HG03460 (cell line): ENCODE results near the gene NOC2L.
"Not testable (repeated sequence)": the region's sequence is repeated elsewhere in the genome, so short reads cannot be mapped to it uniquely, and the experiment has no call there.

Experiments used
- ATAC-seq: cut with Tn5 transposase; IDR thresholded peaks from one replicate; pipeline ENCODE4 v1.9.1; 2021; ENCODE audit not compliant: unreplicated experiment

The NOC2L gene

DNA sequence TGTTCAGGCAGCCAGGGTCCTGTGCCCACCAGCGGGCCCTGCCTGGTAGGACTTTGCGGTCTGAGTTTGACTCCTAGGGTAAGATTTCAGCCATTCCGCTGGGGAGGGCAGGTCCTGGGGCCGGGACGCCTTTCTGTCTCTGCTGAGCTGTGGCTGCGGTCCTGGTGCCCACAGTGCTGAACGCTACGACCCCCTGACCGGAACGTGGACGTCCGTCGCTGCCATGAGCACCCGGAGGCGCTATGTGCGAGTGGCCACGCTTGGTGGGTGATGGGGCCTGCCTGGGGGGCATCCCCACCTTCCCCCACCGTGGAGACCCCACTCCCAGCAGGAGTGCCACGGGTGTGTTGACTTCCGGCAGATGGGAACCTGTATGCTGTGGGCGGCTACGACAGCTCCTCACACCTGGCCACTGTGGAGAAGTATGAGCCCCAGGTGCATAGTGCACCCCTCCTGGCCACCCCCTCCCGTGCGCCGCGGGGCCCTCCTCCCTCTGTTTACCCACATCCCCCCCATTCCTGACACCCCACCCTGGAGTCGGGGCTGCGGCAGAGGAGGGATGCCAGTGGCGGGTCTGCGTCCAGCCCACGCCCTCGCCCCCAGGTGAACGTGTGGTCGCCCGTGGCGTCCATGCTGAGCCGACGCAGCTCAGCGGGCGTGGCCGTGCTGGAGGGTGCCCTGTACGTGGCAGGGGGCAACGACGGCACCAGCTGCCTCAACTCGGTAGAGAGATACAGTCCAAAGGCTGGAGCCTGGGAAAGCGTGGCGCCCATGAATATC is 4.9 kb upstream of the NOC2L start:
- no peak for ATAC-seq

DNA sequence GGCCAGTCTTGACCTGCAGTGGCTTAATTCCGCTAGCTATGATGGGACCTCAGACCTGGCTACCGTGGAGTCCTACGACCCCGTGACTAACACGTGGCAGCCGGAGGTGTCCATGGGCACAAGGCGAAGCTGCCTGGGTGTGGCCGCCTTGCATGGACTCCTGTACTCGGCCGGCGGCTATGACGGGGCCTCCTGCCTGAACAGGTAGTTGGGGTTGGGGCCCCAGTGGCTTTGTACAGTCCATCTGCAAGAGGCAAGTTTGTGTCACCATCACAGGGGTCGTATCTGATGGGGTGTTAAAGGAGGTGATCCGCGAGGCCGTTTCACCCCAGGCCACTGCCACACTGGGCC is 4.2 kb upstream of the NOC2L start:
- no peak for ATAC-seq

DNA sequence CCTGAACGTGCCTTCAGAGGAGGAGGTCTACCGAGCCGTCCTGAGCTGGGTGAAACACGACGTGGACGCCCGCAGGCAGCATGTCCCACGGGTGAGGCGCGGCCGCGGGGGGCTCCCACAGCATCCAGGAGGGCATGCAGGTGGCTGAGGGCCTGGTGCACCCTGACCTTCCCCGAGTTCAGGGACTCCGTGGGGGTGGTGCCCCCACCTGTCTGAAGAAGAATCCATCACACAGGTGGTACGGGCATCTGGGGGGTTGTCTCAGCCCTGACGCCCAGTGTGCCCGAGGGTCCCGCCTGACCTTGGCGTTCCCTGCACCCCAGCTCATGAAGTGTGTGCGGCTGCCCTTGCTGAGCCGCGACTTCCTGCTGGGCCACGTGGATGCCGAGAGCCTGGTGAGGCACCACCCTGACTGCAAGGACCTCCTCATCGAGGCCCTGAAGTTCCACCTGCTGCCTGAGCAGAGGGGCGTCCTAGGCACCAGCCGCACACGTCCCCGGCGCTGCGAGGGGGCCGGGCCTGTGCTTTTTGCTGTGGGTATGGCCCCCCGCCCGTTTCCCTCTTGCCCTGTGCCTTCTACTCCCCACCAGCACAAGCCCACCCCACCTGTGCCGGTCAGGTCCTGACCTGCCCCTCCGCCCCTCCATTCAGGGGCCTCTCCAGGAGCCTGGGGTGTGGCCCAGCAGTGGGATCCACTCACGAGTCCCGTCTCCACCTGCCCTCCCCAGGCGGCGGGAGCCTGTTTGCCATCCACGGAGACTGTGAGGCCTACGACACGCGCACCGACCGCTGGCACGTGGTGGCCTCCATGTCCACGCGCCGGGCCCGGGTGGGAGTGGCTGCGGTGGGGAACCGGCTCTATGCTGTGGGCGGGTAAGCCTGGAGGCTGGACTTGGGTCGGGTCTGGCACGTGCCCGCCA is 3.6 kb upstream of the NOC2L start:
- ATAC-seq = no peak

DNA sequence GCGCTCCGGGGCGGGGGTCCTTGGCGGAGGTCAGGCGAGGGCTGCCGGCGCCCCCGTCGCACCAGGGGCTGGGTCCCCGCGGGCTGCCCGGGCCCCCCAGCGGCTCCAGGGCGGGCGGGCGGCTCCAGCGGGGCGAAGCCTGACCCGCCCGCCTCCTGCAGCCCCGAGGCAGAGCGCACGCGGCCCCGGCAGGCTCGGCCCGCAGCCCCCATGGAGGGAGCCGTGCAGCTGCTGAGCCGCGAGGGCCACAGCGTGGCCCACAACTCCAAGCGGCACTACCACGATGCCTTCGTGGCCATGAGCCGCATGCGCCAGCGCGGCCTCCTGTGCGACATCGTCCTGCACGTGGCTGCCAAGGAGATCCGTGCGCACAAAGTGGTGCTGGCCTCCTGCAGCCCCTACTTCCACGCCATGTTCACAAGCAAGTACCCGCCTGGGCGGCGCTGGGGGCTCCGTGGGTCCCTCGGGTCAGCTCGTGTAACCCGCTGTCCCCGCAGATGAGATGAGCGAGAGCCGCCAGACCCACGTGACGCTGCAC is 2.1 kb upstream of the NOC2L start:
- ATAC-seq = no peak

DNA sequence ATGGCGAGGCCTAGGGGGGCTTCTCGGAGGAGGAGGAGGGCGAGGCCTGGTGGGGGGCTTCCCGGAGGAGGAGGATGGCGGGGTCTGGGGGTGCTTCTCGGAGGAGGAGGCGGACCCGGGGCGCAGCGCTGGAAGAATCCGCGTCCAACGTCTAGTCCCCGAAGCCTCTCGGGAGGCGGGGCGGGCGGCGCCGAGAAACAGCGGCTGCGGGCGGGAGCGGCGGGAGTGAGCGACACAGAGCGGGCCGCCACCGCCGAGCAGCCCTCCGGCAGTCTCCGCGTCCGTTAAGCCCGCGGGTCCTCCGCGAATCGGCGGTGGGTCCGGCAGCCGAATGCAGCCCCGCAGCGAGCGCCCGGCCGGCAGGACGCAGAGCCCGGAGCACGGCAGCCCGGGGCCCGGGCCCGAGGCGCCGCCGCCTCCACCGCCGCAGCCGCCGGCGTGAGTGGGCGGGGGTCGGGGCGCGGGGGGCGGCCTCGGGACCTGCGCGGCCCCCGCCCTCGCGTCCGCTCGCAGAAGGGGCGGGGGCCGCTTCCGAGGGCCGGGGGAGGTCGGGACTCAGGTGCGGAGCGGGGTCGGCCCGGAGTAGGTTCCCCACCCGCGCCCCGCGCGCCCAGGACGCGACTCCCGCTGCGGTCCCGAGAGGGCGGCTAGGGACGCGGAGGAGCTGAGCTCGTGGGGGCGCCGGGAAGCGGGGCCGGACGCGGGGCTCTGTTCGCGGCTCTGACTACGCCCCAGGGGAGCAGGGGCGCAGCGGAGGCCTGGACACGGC is 1.5 kb upstream of the NOC2L start, which contains the start of gene KLHL17:
KLHL17 (plus strand) TSS at position 222 of the 769 bp plus-strand sequence; CDS start at position 332, 110 bp downstream.
- no peak for ATAC-seq

DNA sequence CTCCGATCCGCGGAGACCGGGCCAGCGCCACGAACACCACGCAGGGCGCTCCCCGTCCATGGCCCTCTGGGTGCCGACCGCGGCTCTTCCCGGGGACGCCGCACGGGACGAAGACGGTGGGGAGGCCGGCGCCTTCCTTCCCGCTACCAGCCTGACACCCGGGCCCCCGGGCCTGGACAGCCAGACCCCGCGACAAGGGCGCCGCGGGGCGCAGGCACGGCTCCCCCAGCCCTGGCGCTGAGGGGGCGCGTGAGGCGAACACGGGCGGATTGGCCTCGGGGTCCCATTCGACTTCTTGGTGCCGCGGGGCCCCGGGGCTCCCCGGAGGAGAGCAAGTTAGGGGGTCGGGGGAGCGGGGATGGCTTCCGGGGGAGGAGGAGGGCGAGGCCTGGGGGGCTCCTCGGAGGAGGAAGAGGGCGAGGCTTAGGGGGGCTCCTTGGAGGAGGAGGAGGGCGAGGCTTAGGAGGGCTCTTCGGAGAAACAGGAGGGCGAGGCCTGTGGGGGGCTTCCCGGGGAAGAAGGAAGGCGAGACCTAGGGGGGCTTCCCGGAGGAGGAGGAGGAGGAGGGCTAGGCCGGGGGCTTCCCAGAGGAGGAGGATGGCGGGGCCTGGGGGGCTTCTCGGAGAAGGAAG is 791 bp upstream of the NOC2L start:
- no peak for ATAC-seq

DNA sequence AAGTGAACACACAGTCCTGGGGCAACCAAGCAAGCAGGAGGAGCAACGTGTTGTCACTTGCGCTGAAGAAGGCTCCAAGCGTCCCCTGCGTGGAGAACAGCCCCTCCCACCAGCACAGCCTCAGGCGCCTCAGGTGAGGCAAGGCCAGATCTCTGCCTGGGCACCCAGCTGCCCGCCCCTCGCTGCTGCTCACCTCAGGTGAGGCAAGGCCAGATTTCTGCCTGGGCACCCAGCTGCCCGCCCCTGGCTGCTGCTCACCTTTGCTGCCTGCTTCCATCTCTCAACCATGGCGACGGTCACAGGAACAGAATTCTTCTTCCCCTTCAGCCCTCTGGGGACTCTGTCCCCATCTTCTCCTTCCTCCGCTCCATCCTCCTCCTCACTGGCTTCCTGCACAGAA is 2.4 kb downstream of the NOC2L start:
- no peak for ATAC-seq

DNA sequence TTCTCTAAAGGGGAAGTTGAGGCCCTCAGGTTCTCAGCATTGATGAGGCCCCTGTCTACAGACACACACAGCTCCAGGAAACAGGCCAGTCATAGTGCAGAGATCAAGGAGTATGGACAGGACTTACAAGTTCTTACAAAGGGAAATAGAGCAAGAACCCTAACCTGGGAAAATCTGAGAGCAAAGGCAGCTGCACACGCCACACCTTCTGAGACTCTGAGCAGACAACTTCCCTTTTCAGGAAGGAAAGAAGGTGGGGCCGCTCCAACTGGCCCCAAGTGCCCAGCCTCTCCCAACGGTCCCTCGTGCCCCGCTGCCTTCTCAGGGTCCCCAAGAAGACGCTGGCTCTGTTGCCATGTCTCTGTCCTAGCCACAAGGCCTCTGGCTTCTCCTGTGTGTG is 3.6 kb downstream of the NOC2L start:
- no peak for ATAC-seq

DNA sequence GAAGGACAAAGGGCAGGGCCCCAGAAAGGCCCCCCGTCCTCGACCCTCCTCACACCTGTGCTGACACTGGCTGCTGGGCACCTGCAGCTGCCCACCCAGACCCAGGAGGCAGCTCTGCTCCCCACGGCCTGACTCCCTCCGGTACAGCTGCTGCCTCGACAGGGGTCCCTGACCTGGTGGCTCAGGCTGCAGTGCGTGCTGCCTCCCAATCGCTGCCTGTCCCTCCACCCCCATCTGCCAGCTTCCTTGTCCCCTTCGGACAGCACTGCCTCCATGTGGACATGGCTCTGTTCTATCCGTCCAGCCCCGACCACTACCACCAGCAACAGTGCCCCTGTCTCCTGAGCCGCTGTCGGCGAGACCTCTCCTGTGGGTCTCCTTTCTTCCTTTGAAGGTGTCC is 4.1 kb downstream of the NOC2L start:
- ATAC-seq = no peak

DNA sequence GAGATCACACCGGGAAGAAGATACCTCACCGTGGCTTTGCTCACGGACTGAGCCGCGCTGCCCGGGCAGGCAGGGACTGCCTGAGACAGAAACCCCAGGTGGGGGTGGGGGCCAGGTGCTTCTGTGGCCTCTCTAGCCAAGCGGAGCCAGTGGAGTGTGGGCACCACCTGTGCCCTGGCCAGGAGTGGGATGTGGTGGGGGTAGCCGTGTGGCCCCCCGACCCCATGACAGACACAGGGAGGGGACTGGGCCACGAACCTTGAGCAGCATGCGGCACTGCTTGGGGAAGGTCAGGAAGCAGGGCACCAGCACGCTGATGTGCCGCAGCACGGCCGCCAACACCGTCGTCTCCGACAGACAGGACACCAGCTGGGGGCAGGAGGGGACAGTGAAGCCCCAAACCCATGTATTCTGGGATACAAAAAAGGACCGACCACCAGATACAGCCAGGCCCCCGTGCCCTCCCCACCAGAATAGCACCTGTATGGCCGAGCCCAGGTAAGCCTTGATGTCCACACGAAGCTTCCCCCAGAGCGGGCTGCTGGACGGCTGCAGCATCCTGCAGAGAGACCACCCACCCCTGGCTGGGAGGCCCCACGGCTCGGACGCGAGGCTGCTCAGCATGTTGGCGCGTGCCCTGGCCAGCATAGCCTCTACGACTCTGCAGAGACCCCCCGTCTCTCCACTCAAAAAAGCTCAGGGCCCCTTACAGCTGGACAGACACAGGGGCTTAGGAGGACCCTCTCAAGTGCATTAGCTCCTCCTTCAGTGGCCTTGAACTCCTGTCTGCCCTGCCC is 5.3 kb downstream of the NOC2L start:
- ATAC-seq = no peak

DNA sequence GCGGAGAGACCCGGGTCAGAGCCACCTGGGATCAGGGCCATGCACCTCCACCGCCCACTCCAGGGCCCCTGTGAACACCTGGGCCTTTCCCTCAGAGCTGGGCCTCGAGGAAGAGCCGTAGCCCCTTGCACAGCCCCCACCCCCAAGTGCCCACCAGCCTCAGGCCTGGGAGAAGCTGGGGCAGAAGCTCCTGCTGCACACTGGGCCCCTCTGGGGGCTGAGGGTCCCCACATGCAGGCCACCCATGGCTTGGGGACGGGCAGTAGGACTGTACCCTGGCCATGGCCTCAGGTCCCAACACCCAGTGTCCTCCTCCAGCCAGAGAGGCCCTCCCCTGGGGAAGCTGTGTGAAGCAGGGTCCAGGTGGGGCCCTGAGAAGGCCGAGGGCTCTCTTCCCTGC is 6.5 kb downstream of the NOC2L start:
- ATAC-seq = no peak

DNA sequence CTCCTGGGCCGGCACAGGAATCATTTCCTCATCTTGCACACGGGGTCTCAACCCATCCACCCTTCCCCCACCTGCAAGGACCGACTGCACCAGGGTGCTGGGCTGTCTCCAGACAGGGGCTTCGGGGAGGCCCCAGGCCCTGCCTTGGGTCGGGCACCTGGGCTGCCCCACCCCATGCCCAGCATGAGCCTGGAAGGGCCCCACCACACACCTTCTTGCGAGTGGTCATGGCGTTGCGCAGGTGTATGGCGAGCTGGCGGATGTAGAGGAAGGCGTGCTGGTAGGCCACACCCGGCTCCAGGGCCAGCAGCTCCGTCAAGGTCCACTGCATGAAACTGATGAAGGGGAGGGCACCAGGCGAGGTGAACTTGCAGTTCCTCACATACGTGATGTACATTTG is 6.9 kb downstream of the NOC2L start:
- no peak for ATAC-seq

DNA sequence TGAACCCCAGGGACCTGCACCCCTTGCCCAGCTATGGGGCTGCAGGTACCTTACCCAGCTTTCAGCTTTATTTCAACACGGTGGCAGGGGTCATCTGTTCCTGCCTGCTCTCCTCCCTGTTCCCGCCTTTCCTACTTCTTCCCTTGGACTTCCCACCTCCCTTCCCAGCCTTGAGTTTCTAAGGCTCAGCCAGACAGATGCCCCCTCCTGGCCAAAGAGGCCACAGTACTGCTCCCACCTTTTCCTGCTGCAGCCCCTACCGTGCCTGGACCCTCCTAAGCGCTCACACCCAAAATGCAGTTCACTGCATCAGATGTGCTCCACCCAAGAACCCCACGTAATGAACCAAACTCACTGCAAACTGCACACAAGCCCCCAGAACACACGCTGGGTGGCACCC is 7.7 kb downstream of the NOC2L start:
- ATAC-seq = no peak

DNA sequence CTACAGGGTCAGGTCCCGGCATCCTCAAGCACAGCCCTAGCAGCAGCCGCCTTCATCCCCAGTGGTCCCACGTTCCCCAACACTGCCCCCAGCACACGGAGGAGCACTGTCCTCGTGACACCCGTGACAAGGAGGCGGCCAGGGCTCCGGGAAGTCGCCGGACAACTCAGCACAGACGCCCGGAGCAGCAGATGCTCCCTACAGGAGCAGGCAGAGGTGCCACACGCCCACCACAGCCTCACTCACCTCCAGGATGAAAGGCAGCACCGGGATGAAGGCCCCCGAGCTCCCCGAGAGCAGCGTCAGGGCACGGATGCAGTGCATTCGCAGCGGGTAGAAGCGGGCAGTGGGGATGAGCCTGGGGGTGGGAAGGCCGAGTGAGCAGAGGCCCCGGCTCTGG is 8.2 kb downstream of the NOC2L start:
- no peak for ATAC-seq

DNA sequence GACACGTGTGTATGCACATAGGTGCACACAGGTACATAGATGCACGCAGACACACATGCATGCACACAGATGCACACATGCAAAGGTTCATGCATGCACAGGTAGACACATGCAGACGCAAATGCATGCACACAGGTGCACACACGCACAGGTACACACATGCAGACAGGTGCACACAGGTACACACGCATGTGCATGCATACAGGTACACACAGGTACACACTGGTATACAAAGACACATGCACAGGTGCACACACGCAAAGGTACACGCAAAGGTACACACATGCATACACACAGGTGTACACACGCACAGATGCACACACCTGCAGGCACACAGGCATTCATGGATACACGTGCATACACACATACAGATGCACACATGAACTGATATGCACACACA is 8.8 kb downstream of the NOC2L start:
- ATAC-seq = no peak

DNA sequence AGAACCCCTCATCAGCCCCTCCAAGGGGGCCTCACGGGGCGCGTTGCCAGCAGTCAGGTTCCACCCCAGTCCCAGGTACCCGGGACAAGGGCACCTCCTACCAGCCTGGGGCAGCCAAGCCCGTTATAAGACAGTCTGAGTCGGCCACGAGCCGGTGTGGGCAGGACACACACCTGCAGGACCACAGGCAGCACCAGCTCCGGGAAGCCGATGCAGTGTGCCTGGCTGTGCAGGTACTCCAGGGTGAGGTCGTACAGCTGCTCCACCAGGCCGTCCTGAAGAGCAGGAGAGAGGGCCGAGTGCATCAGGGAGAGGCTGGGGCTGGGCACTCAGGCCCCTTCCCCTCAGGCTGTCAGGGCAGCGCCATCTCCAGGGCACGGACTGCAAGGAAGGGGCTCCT is 11.1 kb downstream of the NOC2L start:
- no peak for ATAC-seq

DNA sequence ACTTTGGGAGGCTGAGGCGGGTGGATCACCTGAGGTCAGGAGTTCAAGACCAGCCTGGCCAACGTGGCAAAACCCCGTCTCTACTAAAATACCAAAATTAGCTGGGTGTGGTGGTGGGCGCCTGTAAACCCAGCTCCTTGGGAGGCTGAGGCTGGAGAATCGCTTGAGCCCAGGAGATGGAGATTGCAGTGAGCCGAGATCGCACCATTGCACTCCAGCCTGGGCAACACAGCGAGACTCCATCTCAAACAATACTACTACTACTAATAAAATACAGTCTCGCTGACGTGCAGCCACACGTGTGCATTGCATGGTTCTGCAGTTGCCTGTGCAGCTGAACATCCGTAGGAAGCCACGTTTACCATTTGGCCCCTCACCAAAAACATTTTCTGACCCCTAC is 12.2 kb downstream of the NOC2L start:
- not testable (repeated sequence) for ATAC-seq

DNA sequence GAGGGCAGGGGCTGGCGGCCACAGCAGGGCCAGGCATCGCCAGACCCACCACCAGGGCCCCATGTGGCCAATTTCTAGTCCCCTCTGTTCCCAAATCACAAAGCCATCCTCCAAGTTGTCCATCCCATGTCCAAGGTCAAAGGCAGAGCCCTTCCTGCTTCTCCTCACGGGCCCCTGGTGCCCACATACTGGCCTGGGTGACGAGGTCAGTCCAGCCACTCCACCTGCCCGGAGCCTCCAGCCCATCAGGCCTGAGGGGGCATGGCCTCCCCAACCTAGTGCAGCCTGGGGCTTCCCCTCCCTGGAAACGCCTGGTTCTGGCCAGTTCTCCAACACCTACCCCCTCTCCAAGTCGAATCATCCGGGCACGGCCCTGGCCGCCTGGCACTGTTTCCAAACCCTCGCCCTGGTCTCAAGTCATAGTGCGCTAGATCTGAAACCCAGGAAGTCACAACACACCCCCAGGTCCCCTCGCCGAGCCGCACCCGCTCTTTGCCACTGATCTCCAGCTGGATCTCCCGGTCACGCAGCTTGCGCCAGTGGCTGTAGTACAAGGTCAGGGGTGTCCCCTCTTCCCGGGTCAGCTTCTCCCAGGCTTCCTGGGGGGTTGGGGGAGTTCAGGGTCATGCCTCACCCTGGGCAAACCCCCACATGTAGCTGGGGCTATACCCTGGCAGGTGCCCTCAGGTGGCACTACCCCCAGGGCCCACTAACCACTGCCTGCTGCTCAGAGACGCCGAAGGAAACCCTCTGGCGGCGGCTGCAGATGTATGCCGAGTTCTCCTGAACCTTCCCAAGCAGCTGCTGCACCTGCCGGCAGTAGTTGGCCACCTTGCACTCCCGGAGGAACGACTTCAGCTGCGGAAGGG is 13.1 kb downstream of the NOC2L start:
- no peak for ATAC-seq
